Stimulated activated CD4-positive, alpha-beta T cell treated with anti-CD3 and anti-CD28 coated beads, Interleukin-1b, Interleukin-23, amount 100 ng/mL, for 4 hours (primary cell): ENCODE data around the gene PRAMEF5.
"Not testable (repeated sequence)": the region's sequence is repeated elsewhere in the genome, so short reads cannot be mapped to it uniquely, and the experiment has no call there.

ENCODE experiments used
- DNase-seq, 2 donors: peaks; one replicate each; pipeline ENCODE4 v3.0.0-alpha.2; 2020; ENCODE audit warnings: low read depth in 2 of 2

Gene PRAMEF5

GRCh38 chr1:13253898-13254297 lies at the start of gene PRAMEF5:
Gene PRAMEF5 (plus strand): TSS chr1:13254198. CDS start chr1:13259269, 5,071 bp downstream.
- DNase-seq, result not testable (repeated sequence)

DNA sequence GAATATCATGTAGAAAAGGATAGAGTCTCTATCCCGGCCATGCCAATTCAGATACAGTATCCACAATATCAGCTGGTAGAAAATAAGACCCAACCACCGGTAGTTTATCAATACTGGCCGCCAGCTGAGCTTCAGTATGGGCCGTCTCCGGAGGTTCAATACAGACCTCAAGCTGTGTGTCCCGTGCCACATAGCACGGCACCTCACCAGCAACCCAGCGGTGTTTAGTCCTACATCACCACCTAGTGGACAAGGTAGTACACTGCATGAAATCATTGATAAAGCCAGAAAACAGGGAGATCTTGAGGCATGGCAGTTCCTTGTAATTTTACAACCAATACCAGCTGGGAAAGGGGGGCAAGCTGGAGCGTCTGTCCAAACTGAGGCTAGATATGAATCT lies 45.3 kb upstream of the PRAMEF5 start:
- not testable (repeated sequence) for DNase-seq

DNA sequence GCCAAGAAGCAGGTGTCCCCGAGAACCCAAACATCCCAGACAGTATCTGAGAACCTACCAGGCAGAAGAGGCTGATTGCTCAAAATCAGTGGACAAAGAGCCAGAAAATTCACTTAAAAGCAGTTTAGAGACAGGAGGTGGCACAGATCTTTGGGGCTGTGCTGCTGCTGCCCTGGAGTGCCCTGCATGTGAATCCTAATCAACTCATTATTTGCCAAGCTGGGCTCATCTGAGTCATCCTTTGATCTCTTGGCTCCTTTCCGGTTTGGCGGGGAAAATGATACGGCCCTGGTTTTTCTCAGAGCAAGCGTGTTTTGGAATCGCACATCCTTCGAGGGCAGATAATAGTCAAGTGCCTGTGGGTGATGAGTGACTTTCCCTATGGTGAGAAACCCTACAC lies 37.4 kb upstream of the PRAMEF5 start:
- DNase-seq, result not testable (repeated sequence)

GRCh38 chr1:13219203-13219602 lies 34.8 kb upstream of the PRAMEF5 start:
- DNase-seq, result not testable (repeated sequence)

GRCh38 chr1:13222788-13223187 lies 31.2 kb upstream of the PRAMEF5 start:
- not testable (repeated sequence) for DNase-seq

GRCh38 chr1:13224480-13225060 lies 29.4 kb upstream of the PRAMEF5 start:
- no peak for DNase-seq

- DNase-seq, result not testable (repeated sequence)
Observed at GRCh38 chr1:13225675-13226204, 28.3 kb upstream of the PRAMEF5 start, which contains the start of gene PRAMEF18. Gene PRAMEF18 (minus strand): TSS chr1:13226154. CDS start chr1:13226106, 48 bp downstream.

DNA sequence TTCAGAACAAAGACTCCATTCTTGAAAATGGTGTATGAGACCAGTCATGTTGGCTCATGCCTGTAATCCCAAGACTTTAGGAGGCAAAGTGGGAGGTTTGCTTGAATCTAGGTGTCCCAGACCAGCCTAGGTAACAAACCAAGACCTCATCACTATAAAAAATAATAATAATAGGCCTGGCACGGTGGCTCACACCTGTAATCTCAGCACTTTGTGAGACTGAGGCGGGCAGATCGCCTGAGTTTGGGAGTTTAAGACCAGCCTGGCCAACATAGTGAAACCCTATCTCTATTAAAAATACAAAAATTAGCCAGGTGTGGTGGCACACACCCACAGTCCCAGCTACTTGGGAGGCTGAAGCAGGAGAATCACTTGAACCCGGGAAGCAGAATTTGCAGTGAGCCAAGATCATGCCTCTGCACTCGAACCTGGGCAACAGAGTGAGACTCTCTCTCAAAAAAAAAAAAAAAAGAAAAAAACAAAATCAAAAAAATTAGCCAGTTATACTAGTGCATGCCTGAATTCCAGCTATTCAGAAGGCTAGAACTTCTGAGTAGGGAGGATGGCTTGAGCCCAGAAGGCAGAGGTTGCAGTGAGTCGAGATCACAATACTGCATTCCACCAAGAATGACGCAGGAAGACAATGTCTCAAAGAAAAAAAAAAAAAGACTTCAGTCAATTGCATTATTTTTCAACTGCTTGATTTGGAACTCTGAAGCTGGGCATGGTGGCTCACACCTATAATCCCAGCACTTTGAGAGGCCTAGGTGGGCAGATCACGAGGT lies 26.5 kb upstream of the PRAMEF5 start:
- DNase-seq, result not testable (repeated sequence)

DNA sequence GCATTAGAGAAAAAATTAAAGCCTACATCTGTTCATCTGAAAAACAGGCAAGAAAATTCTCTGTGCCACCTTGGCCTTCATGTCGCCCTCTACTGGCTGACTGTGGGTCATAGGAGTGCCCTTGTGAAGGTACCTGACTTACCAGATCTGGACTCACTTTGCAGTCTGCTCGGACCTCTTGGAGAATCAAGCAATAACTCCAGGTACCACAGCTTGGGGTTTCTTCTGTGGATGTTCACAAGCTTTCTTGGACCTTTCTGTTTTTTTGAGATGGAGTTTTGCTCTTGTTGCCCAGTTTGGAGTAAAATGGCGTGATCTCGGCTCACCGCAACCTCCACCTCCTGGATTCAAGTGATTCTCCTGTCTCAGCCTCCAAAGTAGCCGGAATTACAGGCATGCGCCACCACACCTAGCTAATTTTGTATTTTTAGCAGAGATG lies 25.6 kb upstream of the PRAMEF5 start:
- peak in 1 of 2 donors; percentile 28 for DNase-seq

GRCh38 chr1:13230096-13230495 lies 23.9 kb upstream of the PRAMEF5 start:
- DNase-seq, result not testable (repeated sequence)

DNA sequence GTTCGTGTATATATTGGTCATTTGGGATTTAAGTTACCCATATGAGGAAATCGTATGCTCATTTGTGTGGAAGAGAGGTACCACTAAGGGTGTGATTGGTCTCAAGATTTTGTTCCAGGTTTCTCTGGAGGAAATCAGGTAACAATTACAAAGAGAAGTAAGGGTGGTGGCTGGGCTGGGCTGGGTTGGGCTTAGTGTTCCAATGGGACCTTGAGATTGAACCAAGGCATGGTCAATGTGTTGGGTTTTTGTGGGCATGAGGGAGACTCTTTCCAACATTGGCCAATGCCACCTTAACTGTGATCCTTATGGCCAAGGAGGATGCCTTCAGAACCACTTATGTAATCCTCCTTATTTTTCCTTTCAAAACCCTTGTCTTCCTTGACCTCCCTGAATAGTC lies 23.4 kb upstream of the PRAMEF5 start:
- DNase-seq, result not testable (repeated sequence)

DNA sequence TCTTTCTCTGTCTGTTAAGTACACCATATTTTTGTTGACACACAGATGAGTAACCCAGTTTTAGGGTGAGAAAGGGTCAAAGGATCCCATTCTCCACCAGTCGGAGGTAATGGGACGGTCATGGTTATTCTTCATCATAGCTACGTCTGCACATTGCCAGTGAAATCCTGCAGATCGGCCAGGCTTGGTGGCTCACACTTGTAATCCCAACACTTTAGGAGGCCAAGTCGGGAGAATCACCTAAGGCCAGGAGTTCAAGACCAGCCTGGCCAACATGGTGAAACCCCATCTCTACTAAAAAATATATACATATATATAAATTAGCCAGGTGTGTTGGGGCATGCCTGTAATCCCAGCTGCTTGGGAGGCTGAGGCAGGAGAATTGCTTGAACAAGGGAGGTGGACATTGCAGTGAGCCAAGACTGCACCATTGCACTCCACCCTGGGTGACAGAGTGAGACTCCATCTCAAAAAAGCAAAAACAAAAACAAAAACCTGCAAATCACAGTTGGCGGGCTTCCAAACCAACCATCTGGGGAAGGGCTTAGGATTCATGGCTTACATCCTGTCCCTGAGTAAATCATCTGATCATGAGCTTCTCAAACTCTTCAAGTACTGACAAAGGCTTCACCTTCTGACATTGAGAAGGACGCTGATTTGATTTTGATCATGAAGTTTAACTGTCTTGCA lies 22.8 kb upstream of the PRAMEF5 start:
- not testable (repeated sequence) for DNase-seq

- not testable (repeated sequence) for DNase-seq
Observed at GRCh38 chr1:13232056-13232455, 21.9 kb upstream of the PRAMEF5 start.

GRCh38 chr1:13234057-13234456 lies 19.9 kb upstream of the PRAMEF5 start:
- not testable (repeated sequence) for DNase-seq

- not testable (repeated sequence) for DNase-seq
Observed at GRCh38 chr1:13237572-13237971, 16.4 kb upstream of the PRAMEF5 start.

GRCh38 chr1:13239633-13240032 lies 14.4 kb upstream of the PRAMEF5 start:
- DNase-seq, result not testable (repeated sequence)

DNA sequence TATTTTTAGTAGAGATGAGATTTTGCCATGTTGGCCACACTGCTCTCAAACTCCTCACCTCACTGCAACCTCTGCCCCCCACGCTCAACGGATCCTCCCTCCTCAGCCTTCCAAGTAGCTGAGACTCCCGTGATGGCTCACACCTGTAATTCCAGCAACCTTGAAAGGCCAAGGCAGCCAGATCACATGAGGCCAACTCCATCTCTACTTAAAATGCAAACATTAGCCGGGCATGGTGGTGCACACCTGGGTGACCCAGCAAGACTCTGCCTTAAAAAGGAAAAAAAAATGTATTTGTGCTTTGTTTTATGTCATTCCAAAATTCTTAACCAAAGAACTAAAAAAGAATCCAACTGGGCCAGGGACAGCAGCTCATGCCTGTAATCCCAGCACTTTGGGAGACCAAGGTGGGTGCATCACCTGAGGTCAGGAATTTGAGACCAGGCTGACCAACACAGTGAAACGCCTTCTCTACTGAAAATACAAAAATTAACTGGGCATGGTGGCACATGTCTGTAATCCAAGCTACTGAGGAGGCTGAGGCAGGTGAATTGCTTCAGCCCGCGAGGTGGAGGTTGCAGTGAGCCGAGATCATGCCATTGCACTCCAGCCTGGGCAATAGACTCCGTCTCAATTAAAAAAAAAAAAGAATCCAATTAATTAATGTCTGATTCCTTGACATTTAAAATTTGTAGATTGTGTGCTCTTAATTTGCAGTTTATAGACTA lies 10.3 kb upstream of the PRAMEF5 start:
- DNase-seq, result not testable (repeated sequence)

- DNase-seq, result not testable (repeated sequence)
Observed at GRCh38 chr1:13245841-13246553, 8.0 kb upstream of the PRAMEF5 start.

DNA sequence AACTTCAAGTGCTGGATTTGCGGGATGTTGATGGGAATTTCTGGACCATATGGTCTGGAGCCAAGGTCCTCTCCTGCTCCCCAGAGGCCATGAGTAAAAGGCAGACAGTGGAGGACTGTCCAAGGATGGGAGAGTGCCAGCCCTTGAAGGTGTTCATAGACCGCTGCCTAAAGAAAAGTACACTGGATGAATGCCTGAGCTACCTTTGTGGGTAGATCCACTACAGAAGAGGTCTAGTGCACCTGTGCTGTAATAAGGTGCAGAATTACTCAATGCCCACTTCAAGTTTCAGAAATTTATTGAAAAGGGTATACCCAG lies 7.5 kb upstream of the PRAMEF5 start:
- not testable (repeated sequence) for DNase-seq

DNA sequence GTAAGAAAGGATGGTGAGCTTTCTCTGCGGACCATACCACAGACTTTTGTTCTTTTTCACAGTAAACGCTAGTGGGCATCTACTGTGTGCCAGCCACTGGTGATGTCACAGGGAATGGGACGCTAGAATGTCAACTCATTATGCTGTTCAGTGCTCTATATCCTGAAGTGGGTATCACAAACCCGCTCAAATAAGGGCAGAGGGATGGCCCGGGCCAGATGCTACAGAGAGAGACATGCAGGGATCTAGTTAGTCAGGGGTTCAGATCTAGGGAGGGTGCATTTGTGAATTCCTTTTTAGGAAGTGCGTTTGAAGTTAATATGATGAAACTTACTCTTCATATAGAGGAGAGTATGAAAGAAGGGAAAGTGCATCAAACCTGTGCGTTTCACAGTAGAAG lies 6.9 kb upstream of the PRAMEF5 start:
- DNase-seq, result not testable (repeated sequence)

GRCh38 chr1:13265124-13265523 lies 11.1 kb downstream of the PRAMEF5 start:
- DNase-seq, result not testable (repeated sequence)
